GM23248 (cell line): ENCODE results near the gene RBM23.

Source experiments
- EZH2 ChIP-seq: fragments of 200-600 bp; sonication (generic); IDR thresholded peaks from 2 replicates; pipeline ENCODE4 v1.6.1; 2018; ENCODE audit warnings: antibody characterized with exemption, mild to moderate bottlenecking; ENCODE audit not compliant: insufficient read depth, poor library complexity, severe bottlenecking
- EZH2phosphoT487 ChIP-seq: fragments of 200-600 bp; sonication (generic); IDR thresholded peaks from 2 replicates; pipeline ENCODE4 v1.6.1; 2018; ENCODE audit warnings: antibody characterized with exemption, moderate library complexity, mild to moderate bottlenecking, low read depth; ENCODE audit not compliant: insufficient read depth

GRCh38 chr14:22865424-22866405, 53.2 kb downstream of the RBM23 start:
- TF ChIP-seq EZH2 = no peak
- no peak for TF ChIP-seq EZH2phosphoT487
